ENCODE measurements around the gene KRT77. TPM values are rescaled to one million over a fixed set of nuclear protein-coding genes. Genes with fewer than 3 reads are reported as not detected.

The KRT77 gene
- total RNA-seq, 1 experiment from 2014 or later = not detected

DNA sequence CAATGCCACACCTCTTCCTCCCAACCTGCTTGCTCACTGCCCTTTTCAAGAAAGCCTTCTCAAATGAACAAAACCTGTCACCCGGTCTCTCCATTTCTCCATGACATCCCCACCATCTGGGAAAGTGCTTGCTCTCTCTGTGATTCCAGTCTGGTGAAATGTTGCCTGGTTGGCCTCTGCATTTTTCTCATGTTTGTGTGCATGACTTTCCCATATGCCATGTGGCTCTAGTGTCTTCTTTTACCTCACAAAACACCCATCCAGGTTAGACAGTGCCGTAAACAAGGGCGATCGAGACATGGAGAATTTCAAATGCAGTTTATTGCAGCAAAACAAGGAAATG, 28.9 kb downstream of the KRT77 start (continued):
- TF ChIP-seq, protein P1, sequence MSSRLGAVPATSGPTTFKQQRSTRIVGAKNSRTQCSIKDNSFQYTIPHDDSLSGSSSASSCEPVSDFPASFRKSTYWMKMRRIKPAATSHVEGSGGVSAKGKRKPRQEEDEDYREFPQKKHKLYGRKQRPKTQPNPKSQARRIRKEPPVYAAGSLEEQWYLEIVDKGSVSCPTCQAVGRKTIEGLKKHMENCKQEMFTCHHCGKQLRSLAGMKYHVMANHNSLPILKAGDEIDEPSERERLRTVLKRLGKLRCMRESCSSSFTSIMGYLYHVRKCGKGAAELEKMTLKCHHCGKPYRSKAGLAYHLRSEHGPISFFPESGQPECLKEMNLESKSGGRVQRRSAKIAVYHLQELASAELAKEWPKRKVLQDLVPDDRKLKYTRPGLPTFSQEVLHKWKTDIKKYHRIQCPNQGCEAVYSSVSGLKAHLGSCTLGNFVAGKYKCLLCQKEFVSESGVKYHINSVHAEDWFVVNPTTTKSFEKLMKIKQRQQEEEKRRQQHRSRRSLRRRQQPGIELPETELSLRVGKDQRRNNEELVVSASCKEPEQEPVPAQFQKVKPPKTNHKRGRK (CRISPR knock-in tag; IDR thresholded peaks at IDR 0.05; ENCODE audit: borderline replicate concordance) = no peak
- TF ChIP-seq, protein P2, sequence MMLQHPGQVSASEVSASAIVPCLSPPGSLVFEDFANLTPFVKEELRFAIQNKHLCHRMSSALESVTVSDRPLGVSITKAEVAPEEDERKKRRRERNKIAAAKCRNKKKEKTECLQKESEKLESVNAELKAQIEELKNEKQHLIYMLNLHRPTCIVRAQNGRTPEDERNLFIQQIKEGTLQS (CRISPR knock-in tag; conservative IDR thresholded peaks at IDR 0.05) = no peak
- TF ChIP-seq NFE2L1 (CRISPR knock-in tag; IDR thresholded peaks at IDR 0.05) = no peak

DNA sequence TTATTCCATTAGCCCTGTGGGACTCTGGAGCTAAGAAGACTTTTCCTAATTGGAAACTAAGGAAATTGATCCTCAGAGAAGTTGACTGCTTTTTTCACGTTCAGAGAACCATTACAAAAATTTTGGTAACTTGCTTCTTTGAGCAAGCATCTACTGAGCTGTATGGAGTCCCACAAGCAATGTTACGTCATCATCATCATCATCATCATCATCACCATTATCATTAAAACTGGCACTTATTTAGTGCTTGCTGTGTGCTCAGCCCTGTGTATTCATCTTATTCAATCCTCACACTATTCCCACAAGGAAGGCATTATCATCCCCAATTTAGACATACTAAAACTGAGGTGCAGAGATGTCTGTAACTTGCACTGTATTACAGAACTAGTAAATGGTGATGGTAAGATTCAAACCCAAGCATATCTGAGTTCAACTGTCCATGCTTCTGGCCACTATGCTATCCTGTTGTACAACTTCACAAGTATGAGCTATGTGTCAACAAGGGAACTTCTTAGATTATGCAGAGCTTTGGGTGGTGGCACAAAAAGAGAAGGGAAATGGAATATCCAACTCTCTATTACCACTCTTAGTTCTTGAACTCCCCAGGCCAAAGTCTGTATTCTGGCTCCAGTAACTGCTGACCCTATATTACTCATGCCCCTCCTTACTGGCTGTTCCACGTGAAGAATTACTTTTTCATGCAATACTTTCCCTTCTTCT, 29.5 kb downstream of the KRT77 start:
- CTCF ChIA-PET = interaction anchor here (0.9 to 1.4 kb wide), 4 partner anchors 18 to 278 kb away, joined by 3 to 8 read pairs (median 3); no protein-coding TSS in a partner anchor
- H3K27ac Mint-ChIP-seq = no peak overlapping the region
- no peaks in the 10 kb centered on the region for H3K36me3 Mint-ChIP-seq
- DNase-seq (ENCODE audit: low spot score) = no peak
- no peak for ATAC-seq
- H3K9me3 Mint-ChIP-seq = no peaks in the 10 kb centered on the region
- POLR2A ChIA-PET = no interaction called here
- H3K4me3 Mint-ChIP-seq = no peak overlapping the region
- peaks cover 5% of the 10 kb centered on the region; the same call in 1 of the 2 replicates for H3K27me3 Mint-ChIP-seq (ENCODE audit: low read depth)
- no peak for TF ChIP-seq CREB1 (CRISPR knock-in tag; IDR thresholded peaks at IDR 0.05)
- TF ChIP-seq IRF2 (CRISPR knock-in tag; IDR thresholded peaks at IDR 0.05; ENCODE audit: borderline replicate concordance, low read depth) = no peak
- no peak for TF ChIP-seq ZNF219 (CRISPR knock-in tag; IDR thresholded peaks at IDR 0.05; ENCODE audit: borderline replicate concordance)
- TF ChIP-seq, protein P3, sequence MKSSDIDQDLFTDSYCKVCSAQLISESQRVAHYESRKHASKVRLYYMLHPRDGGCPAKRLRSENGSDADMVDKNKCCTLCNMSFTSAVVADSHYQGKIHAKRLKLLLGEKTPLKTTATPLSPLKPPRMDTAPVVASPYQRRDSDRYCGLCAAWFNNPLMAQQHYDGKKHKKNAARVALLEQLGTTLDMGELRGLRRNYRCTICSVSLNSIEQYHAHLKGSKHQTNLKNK (CRISPR knock-in tag; IDR thresholded peaks at IDR 0.05) = no peak
- no peak for TF ChIP-seq GTF2I (CRISPR knock-in tag; conservative IDR thresholded peaks at IDR 0.05)
- TF ChIP-seq, protein P4, sequence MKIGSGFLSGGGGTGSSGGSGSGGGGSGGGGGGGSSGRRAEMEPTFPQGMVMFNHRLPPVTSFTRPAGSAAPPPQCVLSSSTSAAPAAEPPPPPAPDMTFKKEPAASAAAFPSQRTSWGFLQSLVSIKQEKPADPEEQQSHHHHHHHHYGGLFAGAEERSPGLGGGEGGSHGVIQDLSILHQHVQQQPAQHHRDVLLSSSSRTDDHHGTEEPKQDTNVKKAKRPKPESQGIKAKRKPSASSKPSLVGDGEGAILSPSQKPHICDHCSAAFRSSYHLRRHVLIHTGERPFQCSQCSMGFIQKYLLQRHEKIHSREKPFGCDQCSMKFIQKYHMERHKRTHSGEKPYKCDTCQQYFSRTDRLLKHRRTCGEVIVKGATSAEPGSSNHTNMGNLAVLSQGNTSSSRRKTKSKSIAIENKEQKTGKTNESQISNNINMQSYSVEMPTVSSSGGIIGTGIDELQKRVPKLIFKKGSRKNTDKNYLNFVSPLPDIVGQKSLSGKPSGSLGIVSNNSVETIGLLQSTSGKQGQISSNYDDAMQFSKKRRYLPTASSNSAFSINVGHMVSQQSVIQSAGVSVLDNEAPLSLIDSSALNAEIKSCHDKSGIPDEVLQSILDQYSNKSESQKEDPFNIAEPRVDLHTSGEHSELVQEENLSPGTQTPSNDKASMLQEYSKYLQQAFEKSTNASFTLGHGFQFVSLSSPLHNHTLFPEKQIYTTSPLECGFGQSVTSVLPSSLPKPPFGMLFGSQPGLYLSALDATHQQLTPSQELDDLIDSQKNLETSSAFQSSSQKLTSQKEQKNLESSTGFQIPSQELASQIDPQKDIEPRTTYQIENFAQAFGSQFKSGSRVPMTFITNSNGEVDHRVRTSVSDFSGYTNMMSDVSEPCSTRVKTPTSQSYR (CRISPR knock-in tag; IDR thresholded peaks at IDR 0.05) = no peak
- no peak for TF ChIP-seq ZNF232 (CRISPR knock-in tag; IDR thresholded peaks at IDR 0.05)
- no peak for TF ChIP-seq ELF4 (CRISPR knock-in tag; IDR thresholded peaks at IDR 0.05; ENCODE audit: low read depth)
- TF ChIP-seq NFATC4 (CRISPR knock-in tag; IDR thresholded peaks at IDR 0.05) = no peak
- TF ChIP-seq ZNF121 (CRISPR knock-in tag; IDR thresholded peaks at IDR 0.05) = no peak
- H3K4me1 Mint-ChIP-seq = no peaks in the 10 kb centered on the region

DNA sequence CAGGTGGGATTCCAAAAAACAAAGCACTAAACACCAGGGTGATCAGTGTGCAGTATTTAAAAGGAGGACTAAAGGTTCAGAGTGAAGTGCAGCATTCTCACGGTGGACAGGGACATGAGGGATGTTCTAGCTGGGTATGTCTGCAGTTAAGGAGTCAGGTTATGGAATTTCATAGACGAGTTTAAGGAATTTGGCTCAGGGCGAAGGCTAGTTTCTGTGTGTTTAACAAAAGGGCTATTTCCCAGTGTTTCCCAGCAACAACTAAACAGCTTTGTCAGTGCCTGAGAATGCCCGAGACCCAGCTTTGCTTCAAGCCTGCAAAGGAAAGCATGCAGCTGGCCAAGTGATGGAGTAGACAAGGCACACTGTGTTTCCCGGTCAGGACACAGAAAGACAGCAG, 30.1 kb downstream of the KRT77 start:
- Mint-ChIP-seq H3K4me1 (no peaks in the 10 kb centered on the region), H3K9me3 (no peaks in the 10 kb centered on the region), H3K4me3 (no peak overlapping the region), H3K27ac (no peak overlapping the region), H3K27me3 (ENCODE audit: low read depth) (peaks cover 5% of the 10 kb centered on the region; the same call in 1 of the 2 replicates), H3K36me3 (no peaks in the 10 kb centered on the region)
- ATAC-seq (no peak), DNase-seq (ENCODE audit: low spot score) (no peak)
- TF ChIP-seq TP53 (CRISPR knock-in tag; IDR thresholded peaks at IDR 0.05) (no peak), CREB1 (CRISPR knock-in tag; IDR thresholded peaks at IDR 0.05) (no peak), JUN (CRISPR knock-in tag; IDR thresholded peaks at IDR 0.05) (no peak), ZNF317 (CRISPR knock-in tag; IDR thresholded peaks at IDR 0.05; ENCODE audit: borderline replicate concordance, low read depth) (no peak)
- TF ChIP-seq, protein P5, sequence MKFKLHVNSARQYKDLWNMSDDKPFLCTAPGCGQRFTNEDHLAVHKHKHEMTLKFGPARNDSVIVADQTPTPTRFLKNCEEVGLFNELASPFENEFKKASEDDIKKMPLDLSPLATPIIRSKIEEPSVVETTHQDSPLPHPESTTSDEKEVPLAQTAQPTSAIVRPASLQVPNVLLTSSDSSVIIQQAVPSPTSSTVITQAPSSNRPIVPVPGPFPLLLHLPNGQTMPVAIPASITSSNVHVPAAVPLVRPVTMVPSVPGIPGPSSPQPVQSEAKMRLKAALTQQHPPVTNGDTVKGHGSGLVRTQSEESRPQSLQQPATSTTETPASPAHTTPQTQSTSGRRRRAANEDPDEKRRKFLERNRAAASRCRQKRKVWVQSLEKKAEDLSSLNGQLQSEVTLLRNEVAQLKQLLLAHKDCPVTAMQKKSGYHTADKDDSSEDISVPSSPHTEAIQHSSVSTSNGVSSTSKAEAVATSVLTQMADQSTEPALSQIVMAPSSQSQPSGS (CRISPR knock-in tag; IDR thresholded peaks at IDR 0.05; ENCODE audit: borderline replicate concordance, low read depth) = no peak
- ChIA-PET CTCF (interaction anchor here (0.9 to 1.5 kb wide), 6 partner anchors 63 to 277 kb away, joined by 3 to 4 read pairs (median 3); no protein-coding TSS in a partner anchor), POLR2A (interaction anchor here (0.7 kb wide), 1 partner anchor 12 kb away, joined by 3 read pairs; no protein-coding TSS in a partner anchor)

Data from WTC11 (cell line).